Keratinocyte (primary cell): ENCODE results near the gene MYEF2.

Source experiments
- EZH2 ChIP-seq: IDR thresholded peaks from one replicate; pipeline ENCODE4 v1.6.1; 2012; ENCODE audit warnings: inconsistent platforms, mild to moderate bottlenecking, low read length, moderate library complexity
- TF ChIP-seq, protein P1 (sequence below), 3 experiments: IDR thresholded peaks in 1 of 3; conservative IDR thresholded peaks in 1 of 3; optimal IDR thresholded peaks in 1 of 3; 2 replicates in 2 of 3; 3 replicates in 1 of 3; pipeline versions ENCODE3 to v1.5.1; 2011; ENCODE audit warnings: low read length in 3 of 3, mild to moderate bottlenecking in 3 of 3, moderate library complexity in 2 of 3, control low read depth in 1 of 3, inconsistent platforms in 1 of 3; ENCODE audit not compliant: insufficient read depth in 2 of 3; ENCODE audit errors: extremely low read depth in 1 of 3

DNA sequence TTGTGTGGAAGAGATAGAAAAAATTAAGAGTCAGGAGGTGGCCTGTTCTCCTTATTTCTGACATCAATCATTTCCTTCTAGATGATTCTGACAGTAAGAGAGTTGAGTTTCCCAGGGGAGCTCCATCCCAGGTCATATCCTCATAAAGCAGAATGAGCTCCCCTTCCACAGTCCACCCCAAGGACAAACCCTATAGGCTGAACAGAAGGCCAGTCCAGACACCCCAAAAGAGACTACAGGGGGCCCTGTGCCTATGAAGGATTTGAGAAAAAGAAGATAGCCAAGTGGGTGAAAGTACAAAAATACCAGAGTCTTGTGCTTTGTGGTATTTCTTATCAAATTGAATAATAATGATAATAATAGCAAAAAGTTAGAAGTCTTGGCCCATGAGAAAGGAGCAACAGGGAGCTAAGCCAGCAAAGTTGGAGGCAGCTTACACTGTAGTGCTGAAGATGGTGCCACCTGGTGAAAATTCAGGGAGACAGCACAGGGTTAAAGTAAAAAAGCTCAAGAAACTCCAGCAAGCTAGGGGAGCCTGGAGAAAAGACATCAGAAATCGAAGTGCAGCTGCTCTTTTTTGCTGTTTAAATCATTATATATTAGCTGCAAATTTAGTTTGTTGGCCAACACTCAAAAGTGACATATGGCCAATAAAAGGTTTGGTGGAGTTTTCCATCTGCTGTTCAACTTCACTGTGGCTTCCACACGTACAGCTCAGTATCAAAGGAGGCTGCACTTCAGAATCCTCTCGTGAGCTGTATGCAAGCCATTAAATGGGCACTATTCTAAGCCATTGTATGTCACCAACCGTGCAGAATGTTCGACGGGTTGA is 93.1 kb downstream of the MYEF2 start:
- TF ChIP-seq, protein P1, sequence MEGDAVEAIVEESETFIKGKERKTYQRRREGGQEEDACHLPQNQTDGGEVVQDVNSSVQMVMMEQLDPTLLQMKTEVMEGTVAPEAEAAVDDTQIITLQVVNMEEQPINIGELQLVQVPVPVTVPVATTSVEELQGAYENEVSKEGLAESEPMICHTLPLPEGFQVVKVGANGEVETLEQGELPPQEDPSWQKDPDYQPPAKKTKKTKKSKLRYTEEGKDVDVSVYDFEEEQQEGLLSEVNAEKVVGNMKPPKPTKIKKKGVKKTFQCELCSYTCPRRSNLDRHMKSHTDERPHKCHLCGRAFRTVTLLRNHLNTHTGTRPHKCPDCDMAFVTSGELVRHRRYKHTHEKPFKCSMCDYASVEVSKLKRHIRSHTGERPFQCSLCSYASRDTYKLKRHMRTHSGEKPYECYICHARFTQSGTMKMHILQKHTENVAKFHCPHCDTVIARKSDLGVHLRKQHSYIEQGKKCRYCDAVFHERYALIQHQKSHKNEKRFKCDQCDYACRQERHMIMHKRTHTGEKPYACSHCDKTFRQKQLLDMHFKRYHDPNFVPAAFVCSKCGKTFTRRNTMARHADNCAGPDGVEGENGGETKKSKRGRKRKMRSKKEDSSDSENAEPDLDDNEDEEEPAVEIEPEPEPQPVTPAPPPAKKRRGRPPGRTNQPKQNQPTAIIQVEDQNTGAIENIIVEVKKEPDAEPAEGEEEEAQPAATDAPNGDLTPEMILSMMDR (optimal IDR thresholded peaks at IDR 0.05 in 1 of 3, IDR thresholded peaks at IDR 0.05 in 1 of 3, conservative IDR thresholded peaks at IDR 0.05 in 1 of 3; ENCODE audit: extremely low read depth in 1 of 3, insufficient read depth in 2 of 3, low read length in 3 of 3): peak; percentile 54 to 71 (median 59)
- no peak for TF ChIP-seq EZH2
